Activated CD4-positive, alpha-beta T cell treated with anti-CD3 and anti-CD28 coated beads, Interleukin-2, amount 50 U/mL, for 16 hours (primary cell): ENCODE measurements around the gene SPSB4.

Source experiments
- DNase-seq: peaks from one replicate; pipeline ENCODE4 v3.0.0-alpha.2; 2020

The SPSB4 gene

GRCh38 chr3:141076797-141077571 lies 25.8 kb downstream of the SPSB4 start:
- DNase-seq: no peak

GRCh38 chr3:141077631-141078030 lies 26.5 kb downstream of the SPSB4 start:
- no peak for DNase-seq

- DNase-seq: no peak
Observed at GRCh38 chr3:141078200-141078599, 27.1 kb downstream of the SPSB4 start.

GRCh38 chr3:141080431-141080830 lies 29.3 kb downstream of the SPSB4 start:
- DNase-seq: no peak

GRCh38 chr3:141081141-141081795 lies 30.1 kb downstream of the SPSB4 start:
- DNase-seq: no peak

GRCh38 chr3:141082064-141082463 lies 30.9 kb downstream of the SPSB4 start:
- no peak for DNase-seq

- no peak for DNase-seq
Observed at GRCh38 chr3:141083226-141083625, 32.1 kb downstream of the SPSB4 start.

- no peak for DNase-seq
Observed at GRCh38 chr3:141083836-141084649, 32.9 kb downstream of the SPSB4 start.

- DNase-seq: no peak
Observed at GRCh38 chr3:141085343-141086070, 34.4 kb downstream of the SPSB4 start.

- no peak for DNase-seq
Observed at GRCh38 chr3:141086188-141086587, 35.0 kb downstream of the SPSB4 start.

- no peak for DNase-seq
Observed at GRCh38 chr3:141087076-141087777, 36.1 kb downstream of the SPSB4 start.

- no peak for DNase-seq
Observed at GRCh38 chr3:141087778-141088130, 36.6 kb downstream of the SPSB4 start.

- no peak for DNase-seq
Observed at GRCh38 chr3:141089339-141090152, 38.4 kb downstream of the SPSB4 start.

- DNase-seq: no peak
Observed at GRCh38 chr3:141091426-141091825, 40.3 kb downstream of the SPSB4 start.

- DNase-seq: no peak
Observed at GRCh38 chr3:141092663-141093062, 41.5 kb downstream of the SPSB4 start.

GRCh38 chr3:141093397-141093796 lies 42.2 kb downstream of the SPSB4 start:
- no peak for DNase-seq

- no peak for DNase-seq
Observed at GRCh38 chr3:141093971-141094684, 43.0 kb downstream of the SPSB4 start.

GRCh38 chr3:141094790-141095545 lies 43.8 kb downstream of the SPSB4 start:
- no peak for DNase-seq

- no peak for DNase-seq
Observed at GRCh38 chr3:141095546-141095937, 44.4 kb downstream of the SPSB4 start.

- no peak for DNase-seq
Observed at GRCh38 chr3:141096164-141096563, 45.0 kb downstream of the SPSB4 start.
